Brain microvascular endothelial cell (primary cell): Measurements from ENCODE around the gene IL6ST.
"Not testable (repeated sequence)": the region's sequence is repeated elsewhere in the genome, so short reads cannot be mapped to it uniquely, and the experiment has no call there.

Experiments
- DNase-seq: peaks from one replicate; pipeline ENCODE4 v3.0.0-alpha.2; 2020
- H3K27ac ChIP-seq: fragments of 250-450 bp; sonication (Bioruptor Pico); 2 replicates; pipeline ENCODE4 v1.5.1; 2020; ENCODE audit warnings: mild to moderate bottlenecking, moderate library complexity
- H3K27me3 ChIP-seq: fragments of 250-450 bp; sonication (Bioruptor Pico); replicated peaks from 2 replicates; pipeline ENCODE4 v1.5.1; 2020; ENCODE audit warnings: mild to moderate bottlenecking
- H3K36me3 ChIP-seq: fragments of 250-450 bp; sonication (Bioruptor Pico); replicated peaks from 2 replicates; pipeline ENCODE4 v1.5.1; 2020; ENCODE audit warnings: mild to moderate bottlenecking
- H3K4me3 ChIP-seq: 2 replicates; pipeline ENCODE4 v1.5.1; 2011; ENCODE audit warnings: low read depth, mild to moderate bottlenecking, control low read depth, low read length, moderate library complexity
- in situ Hi-C: cut with HindIII; loops from 2 replicates; pipeline ENCODE4 v1.10.0; 2017; ENCODE audit warnings: low sequenced_read_pairs, low pct_ligation_motif_present
- TF ChIP-seq, protein P1 (sequence below): IDR thresholded peaks from 2 replicates; pipeline ENCODE4 v1.5.1; 2011; ENCODE audit warnings: low read depth, mild to moderate bottlenecking, moderate library complexity, low read length, control low read depth, inconsistent platforms; ENCODE audit errors: missing control alignments

The IL6ST gene

DNA sequence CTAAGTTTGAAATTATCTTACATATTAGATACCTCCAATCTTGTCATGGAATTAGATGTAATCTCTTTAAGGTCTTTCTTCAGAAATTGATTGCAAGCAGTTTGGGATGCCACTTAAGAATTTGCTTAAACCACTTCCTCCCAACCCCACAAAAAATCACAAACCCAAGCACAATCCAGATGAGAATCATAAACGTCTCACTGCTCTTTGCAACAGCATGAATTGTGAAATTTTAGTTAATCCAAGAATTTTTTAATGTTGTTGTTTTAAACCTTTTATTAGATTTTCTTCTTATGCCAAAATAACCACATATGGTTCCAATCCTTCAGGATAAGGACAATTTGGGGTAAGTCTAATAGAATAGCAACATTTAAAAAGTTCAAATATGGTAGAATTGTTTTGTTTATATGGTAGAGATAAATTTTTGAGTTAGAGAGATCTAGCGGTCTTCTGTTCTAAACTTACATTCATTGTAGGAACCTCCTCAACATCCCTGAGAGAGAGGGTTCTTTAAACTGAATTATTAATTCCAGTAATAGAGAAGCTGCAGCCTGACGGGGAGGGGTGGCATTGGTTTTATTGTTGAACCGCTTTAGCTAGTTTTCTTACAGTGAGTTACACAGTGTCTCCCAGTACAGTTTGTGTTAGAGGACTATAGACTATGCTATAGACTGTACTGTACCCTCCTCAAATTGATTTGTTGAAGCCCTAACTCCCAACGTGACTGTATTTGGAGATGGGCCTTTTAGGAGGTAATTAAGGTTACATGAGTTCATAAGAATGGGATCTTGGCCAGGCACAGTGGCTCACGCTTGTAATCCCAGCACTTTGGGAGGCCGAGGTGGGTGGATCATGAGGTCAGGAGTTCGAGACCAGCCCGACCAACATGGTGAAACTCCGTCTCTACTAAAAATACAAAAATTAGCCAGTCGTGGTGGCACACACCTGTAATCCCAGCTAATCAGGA, 24.8 kb upstream of the IL6ST start:
- Histone ChIP-seq H3K27ac (no peak overlapping the region), H3K27me3 (no peaks in the 10 kb centered on the region), H3K36me3 (no peaks in the 10 kb centered on the region), H3K4me3 (no peak overlapping the region)
- TF ChIP-seq, protein P1, sequence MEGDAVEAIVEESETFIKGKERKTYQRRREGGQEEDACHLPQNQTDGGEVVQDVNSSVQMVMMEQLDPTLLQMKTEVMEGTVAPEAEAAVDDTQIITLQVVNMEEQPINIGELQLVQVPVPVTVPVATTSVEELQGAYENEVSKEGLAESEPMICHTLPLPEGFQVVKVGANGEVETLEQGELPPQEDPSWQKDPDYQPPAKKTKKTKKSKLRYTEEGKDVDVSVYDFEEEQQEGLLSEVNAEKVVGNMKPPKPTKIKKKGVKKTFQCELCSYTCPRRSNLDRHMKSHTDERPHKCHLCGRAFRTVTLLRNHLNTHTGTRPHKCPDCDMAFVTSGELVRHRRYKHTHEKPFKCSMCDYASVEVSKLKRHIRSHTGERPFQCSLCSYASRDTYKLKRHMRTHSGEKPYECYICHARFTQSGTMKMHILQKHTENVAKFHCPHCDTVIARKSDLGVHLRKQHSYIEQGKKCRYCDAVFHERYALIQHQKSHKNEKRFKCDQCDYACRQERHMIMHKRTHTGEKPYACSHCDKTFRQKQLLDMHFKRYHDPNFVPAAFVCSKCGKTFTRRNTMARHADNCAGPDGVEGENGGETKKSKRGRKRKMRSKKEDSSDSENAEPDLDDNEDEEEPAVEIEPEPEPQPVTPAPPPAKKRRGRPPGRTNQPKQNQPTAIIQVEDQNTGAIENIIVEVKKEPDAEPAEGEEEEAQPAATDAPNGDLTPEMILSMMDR = no peak
- in situ Hi-C loops = no loop called here
- DNase-seq = no peak

DNA sequence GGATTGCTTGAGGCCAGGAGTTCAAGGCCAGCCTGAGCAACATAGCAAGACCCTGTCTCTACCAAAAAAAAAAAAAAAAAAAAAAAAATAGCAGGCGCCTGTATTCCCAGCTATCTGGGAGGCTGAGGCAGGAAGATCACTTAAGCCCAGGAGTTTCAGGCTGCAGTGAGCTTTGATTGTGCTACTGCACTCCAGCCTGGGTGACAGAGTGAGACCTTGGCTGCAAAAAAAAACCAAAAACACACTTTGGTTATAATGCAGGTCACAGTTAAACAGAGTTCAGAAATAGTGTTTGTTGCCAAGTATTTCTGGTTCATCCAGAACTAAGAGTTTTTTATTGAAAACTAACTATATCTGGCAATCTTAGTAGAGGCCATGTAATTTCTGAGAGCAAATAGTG, 24.1 kb upstream of the IL6ST start:
- no peak overlapping the region for H3K4me3 ChIP-seq
- TF ChIP-seq, protein P1 = no peak
- H3K27ac ChIP-seq = no peak overlapping the region
- H3K27me3 ChIP-seq = no peaks in the 10 kb centered on the region
- H3K36me3 ChIP-seq = no peaks in the 10 kb centered on the region
- no peak for DNase-seq
- in situ Hi-C loops = no loop called here

DNA sequence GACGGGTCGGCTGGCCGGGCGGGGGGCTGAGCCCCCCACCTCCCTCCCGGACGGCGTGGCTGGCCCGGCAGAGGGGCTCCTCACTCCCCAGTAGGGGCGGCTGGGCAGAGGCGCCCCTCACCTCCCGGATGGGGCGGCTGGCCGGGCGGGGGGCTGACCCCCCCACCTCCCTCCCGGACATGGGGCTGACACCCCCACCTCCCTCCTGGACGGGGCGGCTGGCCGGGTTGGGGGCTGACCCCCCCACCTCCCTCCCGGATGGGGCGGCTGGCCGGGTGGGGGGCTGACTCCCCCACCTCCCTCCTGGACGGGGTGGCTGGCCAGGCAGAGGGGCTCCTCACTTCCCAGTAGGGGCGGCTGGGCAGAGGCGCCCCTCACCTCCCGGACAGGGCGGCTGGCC, 19.9 kb upstream of the IL6ST start:
- in situ Hi-C loops, H3K27me3 ChIP-seq, H3K4me3 ChIP-seq, H3K36me3 ChIP-seq, DNase-seq, H3K27ac ChIP-seq: not testable (repeated sequence)

DNA sequence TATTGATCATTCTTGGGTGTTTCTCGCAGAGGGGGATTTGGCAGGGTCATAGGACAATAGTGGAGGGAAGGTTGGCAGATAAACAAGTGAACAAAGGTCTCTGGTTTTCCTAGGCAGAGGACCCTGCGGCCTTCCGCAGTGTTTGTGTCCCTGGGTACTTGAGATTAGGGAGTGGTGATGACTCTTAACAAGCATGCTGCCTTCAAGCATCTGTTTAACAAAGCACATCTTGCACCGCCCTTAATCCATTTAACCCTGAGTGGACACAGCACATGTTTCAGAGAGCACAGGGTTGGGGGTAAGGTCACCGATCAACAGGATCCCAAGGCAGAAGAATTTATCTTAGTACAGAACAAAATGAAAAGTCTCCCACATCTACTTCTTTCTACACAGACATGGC, 19.2 kb upstream of the IL6ST start:
- H3K27ac ChIP-seq, H3K36me3 ChIP-seq, in situ Hi-C loops, H3K27me3 ChIP-seq, H3K4me3 ChIP-seq, DNase-seq: not testable (repeated sequence)

DNA sequence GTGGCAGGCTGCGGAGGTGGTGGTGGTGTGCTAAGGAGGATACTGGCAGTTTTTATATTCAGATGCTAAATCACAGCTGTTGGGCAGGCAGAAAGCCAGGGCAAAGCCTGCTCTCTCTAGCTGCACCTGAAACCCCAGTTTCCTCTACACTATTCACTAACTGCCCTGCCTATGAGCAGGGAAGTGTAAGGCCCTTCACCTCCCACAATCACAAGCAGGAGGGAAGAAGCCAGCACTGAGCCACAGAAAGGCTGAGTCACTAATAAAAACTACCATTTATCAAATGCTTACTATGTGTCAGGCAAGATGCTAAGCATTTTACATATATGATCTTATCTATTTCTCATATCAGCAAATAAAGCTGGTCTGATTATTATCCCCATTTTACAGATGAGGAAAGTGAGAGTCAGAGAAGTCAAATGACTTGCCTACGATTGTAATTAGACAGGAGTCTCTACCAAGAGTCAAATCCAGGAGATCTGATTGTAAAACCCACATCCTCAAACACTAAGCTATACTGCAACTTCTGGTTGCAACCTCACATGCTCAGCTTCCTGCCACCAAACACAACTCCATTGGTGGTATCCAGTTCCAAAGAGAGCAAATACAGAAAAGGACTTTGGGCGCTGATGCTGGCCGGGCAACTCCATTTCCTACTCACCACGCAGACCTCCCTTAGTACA, 17.7 kb upstream of the IL6ST start:
- TF ChIP-seq, protein P1 = no peak
- no peaks in the 10 kb centered on the region for H3K36me3 ChIP-seq
- peak; percentile 54 for DNase-seq
- H3K27ac ChIP-seq = peak overlapping the region; percentile 94
- no peak overlapping the region for H3K4me3 ChIP-seq
- no peaks in the 10 kb centered on the region for H3K27me3 ChIP-seq
- in situ Hi-C loops = no loop called here

DNA sequence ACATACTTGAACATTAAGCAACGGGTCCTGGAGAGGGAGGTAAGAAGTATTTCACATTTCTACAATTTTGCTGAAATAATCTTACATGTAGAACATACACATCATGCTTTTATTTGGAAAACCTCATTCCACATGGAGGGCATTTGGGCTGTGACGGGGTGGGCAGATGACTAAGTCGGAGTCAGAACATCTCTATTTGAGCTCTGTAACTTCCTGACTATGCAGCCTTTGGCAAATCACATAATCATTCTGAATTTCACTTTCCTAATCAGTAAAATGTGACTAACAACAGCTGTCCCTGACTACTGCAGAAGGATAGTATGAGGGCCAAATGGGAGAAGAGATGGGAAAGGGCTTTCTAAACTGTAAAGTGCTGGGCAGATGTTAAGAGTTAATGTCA, 17.1 kb upstream of the IL6ST start:
- DNase-seq = peak; percentile 87
- H3K4me3 ChIP-seq = no peak overlapping the region
- TF ChIP-seq, protein P1 = no peak
- in situ Hi-C loops = no loop called here
- H3K27me3 ChIP-seq = no peaks in the 10 kb centered on the region
- H3K36me3 ChIP-seq = no peaks in the 10 kb centered on the region
- H3K27ac ChIP-seq = peak overlapping the region; percentile 94
